Measurements from ENCODE around the gene CES2. TPM values are rescaled to one million over a fixed set of nuclear protein-coding genes. Genes with fewer than 3 reads are reported as not detected.
"Not testable (repeated sequence)": the region's sequence is repeated elsewhere in the genome, so short reads cannot be mapped to it uniquely, and the experiment has no call there.

The CES2 gene
- total and polyA plus RNA-seq, 10 donors: 8.0 to 48.1 (median 32.1) TPM

GRCh38 chr16:66986559-66986958 lies 51.2 kb downstream of the CES2 start:
- DNase-seq: no peak
- no peak overlapping the region for H3K4me3 ChIP-seq
- H3K9me3 ChIP-seq: no peaks in the 10 kb centered on the region
- H3K27ac ChIP-seq: no peak overlapping the region
- H3K27me3 ChIP-seq (replicated peaks in 1 of 7): no peaks in the 10 kb centered on the region
- no peaks in the 10 kb centered on the region for H3K4me1 ChIP-seq
- H3K36me3 ChIP-seq: no peaks in the 10 kb centered on the region
- 86 to 98% (median 95%) methylated on average over 5 to 6 of the region's 6 CpGs for WGBS, 5 donors
- TF ChIP-seq CTCF (IDR thresholded peaks at IDR 0.05 in 8 of 11, conservative IDR thresholded peaks at IDR 0.05 in 3 of 11) (no peak), POLR2AphosphoS5 (IDR thresholded peaks at IDR 0.05) (no peak), POLR2A (IDR thresholded peaks at IDR 0.05) (no peak)
- intact Hi-C loops (cut with DNase I; ENCODE audit: low total_unique reads): no loop called here

GRCh38 chr16:66988197-66988788 lies 53.0 kb downstream of the CES2 start, which contains the start of gene CES4A:
TSS of gene CES4A (plus strand) at chr16:66988589. CDS start at chr16:66988773, 184 bp downstream.
- Histone ChIP-seq H3K9me3 (no peaks in the 10 kb centered on the region), H3K4me3 (no peak within 1 kb of the TSS), H3K4me1 (no peaks in the 10 kb centered on the region), H3K27ac (no peak within 1 kb of the TSS), H3K27me3 (replicated peaks in 1 of 7) (no peaks in the 10 kb centered on the region), H3K36me3 (no peaks in the 10 kb centered on the region)
- DNase-seq: no peak
- WGBS, 5 donors: 73 to 84% (median 83%) methylated on average over 10 to 11 of the region's 11 CpGs
- intact Hi-C loops (cut with DNase I; ENCODE audit: low total_unique reads): no loop called here
- TF ChIP-seq POLR2A (IDR thresholded peaks at IDR 0.05): no peak
- TF ChIP-seq POLR2AphosphoS5 (IDR thresholded peaks at IDR 0.05): no peak
- no peak for TF ChIP-seq CTCF (IDR thresholded peaks at IDR 0.05 in 8 of 11, conservative IDR thresholded peaks at IDR 0.05 in 3 of 11)

- Histone ChIP-seq H3K27ac (no peak overlapping the region), H3K27me3 (replicated peaks in 1 of 7) (no peaks in the 10 kb centered on the region), H3K4me3 (no peak overlapping the region), H3K4me1 (no peaks in the 10 kb centered on the region), H3K9me3 (no peaks in the 10 kb centered on the region), H3K36me3 (no peaks in the 10 kb centered on the region)
- DNase-seq: no peak
- intact Hi-C loops (cut with DNase I; ENCODE audit: low total_unique reads): no loop called here
- TF ChIP-seq CTCF (IDR thresholded peaks at IDR 0.05 in 8 of 11, conservative IDR thresholded peaks at IDR 0.05 in 3 of 11) (no peak), POLR2A (IDR thresholded peaks at IDR 0.05) (no peak), POLR2AphosphoS5 (IDR thresholded peaks at IDR 0.05) (no peak)
- WGBS, 5 donors: 78 to 98% (median 82%) methylated on average over 2 of the region's 2 CpGs
These were observed 56.3 kb downstream of the CES2 start for GRCh38 chr16:66991545-66992077.

- WGBS, 5 donors: 88 to 95% (median 92%) methylated on average over 11 to 12 of the region's 12 CpGs
These were observed 58.2 kb downstream of the CES2 start for GRCh38 chr16:66993558-66993957.

More at GRCh38 chr16:66993558-66993957, 58.2 kb downstream of the CES2 start:
- H3K4me3 ChIP-seq; H3K27ac ChIP-seq; intact Hi-C loops (cut with DNase I; ENCODE audit: low total_unique reads); H3K36me3 ChIP-seq; H3K27me3 ChIP-seq (replicated peaks in 1 of 7); DNase-seq; H3K4me1 ChIP-seq; H3K9me3 ChIP-seq: not testable (repeated sequence)

Other genes with a start within 250 kb of the CES2 start
- 10 to 100 TPM in 1 of 7 donors, 1 to 10 TPM in 6; 3.8 to 10.2 (median 7.4) TPM for gene CMTM4, start 238.8 kb upstream of the CES2 start, total RNA-seq
- 1 to 10 TPM in 2 of 3 donors, under 1 TPM in 1; 0.70 to 1.5 (median 1.1) TPM for gene CMTM4, start 238.8 kb upstream of the CES2 start, polyA plus RNA-seq
- 100 to 1,000 TPM in 5 of 7 donors, 10 to 100 TPM in 2; 77.7 to 132 (median 118) TPM for gene DYNC1LI2, start 183.9 kb upstream of the CES2 start, total RNA-seq
- 10 to 100 TPM; 15.6 to 33.2 (median 24.5) TPM for gene DYNC1LI2, start 183.9 kb upstream of the CES2 start, polyA plus RNA-seq
- gene TERB1, start 133.9 kb upstream of the CES2 start, total RNA-seq: under 1 TPM in 1 of 7 donors, not detected in 6; 0.41 TPM
- under 1 TPM in 1 of 3 donors, not detected in 2; 0.04 TPM for gene TERB1, start 133.9 kb upstream of the CES2 start, polyA plus RNA-seq
- gene NAE1, start 104.5 kb upstream of the CES2 start, total RNA-seq: 10 to 100 TPM; 32.4 to 51.4 (median 44.5) TPM
- 10 to 100 TPM; 29.7 to 31.0 (median 29.9) TPM for gene NAE1, start 104.5 kb upstream of the CES2 start, polyA plus RNA-seq
- not detected for gene CA7, start 91.1 kb upstream of the CES2 start, total RNA-seq
- gene CA7, start 91.1 kb upstream of the CES2 start, polyA plus RNA-seq: not detected
- 1 to 10 TPM; 3.8 to 9.6 (median 7.3) TPM for gene PDP2, start 55.0 kb upstream of the CES2 start, total RNA-seq
- 1 to 10 TPM; 1.0 to 1.5 (median 1.1) TPM for gene PDP2, start 55.0 kb upstream of the CES2 start, polyA plus RNA-seq
- not detected for gene CDH16, start 16.6 kb upstream of the CES2 start, total RNA-seq
- gene CDH16, start 16.6 kb upstream of the CES2 start, polyA plus RNA-seq: not detected
- gene RRAD, start 10.0 kb upstream of the CES2 start, total RNA-seq: 1 to 10 TPM in 5 of 7 donors, under 1 TPM in 2; 0.52 to 2.4 (median 1.5) TPM
- 10 to 100 TPM in 1 of 3 donors, 1 to 10 TPM in 2; 4.0 to 16.4 (median 5.2) TPM for gene RRAD, start 10.0 kb upstream of the CES2 start, polyA plus RNA-seq
- 10 to 100 TPM; 46.8 to 63.1 (median 55.8) TPM for gene CIAO2B, start 1.1 kb upstream of the CES2 start, total RNA-seq
- 100 to 1,000 TPM; 114 to 168 (median 148) TPM for gene CIAO2B, start 1.1 kb upstream of the CES2 start, polyA plus RNA-seq
- 1 to 10 TPM in 1 of 7 donors, under 1 TPM in 5, not detected in 1; 0.23 to 1.3 (median 0.33) TPM for gene CES3, start 25.8 kb downstream of the CES2 start, total RNA-seq
- gene CES3, start 25.8 kb downstream of the CES2 start, polyA plus RNA-seq: under 1 TPM; 0.27 to 0.80 (median 0.43) TPM
- gene CES4A, start 53.1 kb downstream of the CES2 start, total RNA-seq: 1 to 10 TPM; 5.0 to 9.1 (median 6.3) TPM
- gene CES4A, start 53.1 kb downstream of the CES2 start, polyA plus RNA-seq: 1 to 10 TPM; 5.3 to 9.9 (median 8.0) TPM
- 10 to 100 TPM; 55.8 to 80.4 (median 58.6) TPM for gene CBFB, start 93.6 kb downstream of the CES2 start, total RNA-seq
- gene CBFB, start 93.6 kb downstream of the CES2 start, polyA plus RNA-seq: 10 to 100 TPM; 22.7 to 35.1 (median 29.1) TPM
- gene PHAF1, start 174.4 kb downstream of the CES2 start, total RNA-seq: 10 to 100 TPM; 15.3 to 44.0 (median 19.8) TPM
- gene PHAF1, start 174.4 kb downstream of the CES2 start, polyA plus RNA-seq: 10 to 100 TPM in 1 of 3 donors, 1 to 10 TPM in 2; 5.5 to 10.3 (median 9.9) TPM
- 10 to 100 TPM in 4 of 7 donors, 1 to 10 TPM in 3; 6.1 to 15.3 (median 10.1) TPM for gene B3GNT9, start 215.5 kb downstream of the CES2 start, total RNA-seq
- gene B3GNT9, start 215.5 kb downstream of the CES2 start, polyA plus RNA-seq: 1 to 10 TPM; 2.0 to 6.6 (median 3.0) TPM
- gene TRADD, start 224.4 kb downstream of the CES2 start, total RNA-seq: 10 to 100 TPM; 29.2 to 39.3 (median 31.1) TPM
- 10 to 100 TPM; 27.5 to 42.2 (median 35.3) TPM for gene TRADD, start 224.4 kb downstream of the CES2 start, polyA plus RNA-seq
- 10 to 100 TPM in 6 of 7 donors, 1 to 10 TPM in 1; 8.4 to 29.9 (median 13.2) TPM for gene FBXL8, start 224.4 kb downstream of the CES2 start, total RNA-seq
- 10 to 100 TPM in 1 of 3 donors, 1 to 10 TPM in 2; 6.0 to 11.2 (median 6.0) TPM for gene FBXL8, start 224.4 kb downstream of the CES2 start, polyA plus RNA-seq
- gene HSF4, start 229.2 kb downstream of the CES2 start, total RNA-seq: 10 to 100 TPM; 11.5 to 43.7 (median 23.3) TPM
- 10 to 100 TPM; 16.1 to 24.0 (median 16.7) TPM for gene HSF4, start 229.2 kb downstream of the CES2 start, polyA plus RNA-seq
- gene NOL3, start 235.0 kb downstream of the CES2 start, total RNA-seq: 10 to 100 TPM in 6 of 7 donors, 1 to 10 TPM in 1; 8.2 to 14.2 (median 13.6) TPM
- 10 to 100 TPM in 2 of 3 donors, 1 to 10 TPM in 1; 8.7 to 12.0 (median 10.8) TPM for gene NOL3, start 235.0 kb downstream of the CES2 start, polyA plus RNA-seq
- 10 to 100 TPM; 11.9 to 59.4 (median 21.0) TPM for gene MATCAP1, start 248.4 kb downstream of the CES2 start, total RNA-seq
- gene MATCAP1, start 248.4 kb downstream of the CES2 start, polyA plus RNA-seq: 10 to 100 TPM in 2 of 3 donors, 1 to 10 TPM in 1; 8.9 to 37.1 (median 16.3) TPM